ENCODE measurements around the gene CBY3.
"Not testable (repeated sequence)": the region's sequence is repeated elsewhere in the genome, so short reads cannot be mapped to it uniquely, and the experiment has no call there.

- TF ChIP-seq CTCF (IDR thresholded peaks at IDR 0.05 in 4 of 5, conservative IDR thresholded peaks at IDR 0.05 in 1 of 5); POLR2A (IDR thresholded peaks at IDR 0.05): not testable (repeated sequence)
Measured at GRCh38 chr5:179661647-179662046, 19.2 kb downstream of the CBY3 start.
